IMR-90 (cell line): ENCODE results near the gene KCNJ16. TPM values are rescaled to one million over a fixed set of nuclear protein-coding genes. Genes with fewer than 3 reads are reported as not detected.

ENCODE experiments used
- ATAC-seq: fragments of 200-7000 bp; cut with Tn5 transposase; 2 replicates; pipeline ENCODE4 v1.9.1; 2020; ENCODE audit warnings: low read depth, mild to moderate bottlenecking, moderate library complexity
- BruUV-seq: library from RNA; stranded (reverse); fragments of 400-500 nt; replicated peaks from 2 replicates; lab custom pipeline; 2021; lab: Mats Ljungman, UMichigan
- CTCF ChIA-PET: fragments of 300-600 bp; formaldehyde crosslinking; extraction: SDS; loops from one replicate; lab custom pipeline; 2021; ENCODE audit warnings: antibody characterized with exemption; lab: Yijun Ruan, JAX
- POLR2A ChIA-PET: fragments of 300-600 bp; sonication (Branson Sonifier 250); formaldehyde crosslinking; loops from one replicate; lab custom pipeline; 2022; ENCODE audit warnings: antibody characterized with exemption; ENCODE audit not compliant: unreplicated experiment; lab: Charles Lee
- DNase-seq: peaks from one replicate; pipeline ENCODE4 v3.0.0; 2013
- H2AFZ ChIP-seq: replicated peaks from 2 replicates; pipeline ENCODE3; 2013; ENCODE audit warnings: low read length, mild to moderate bottlenecking; ENCODE audit not compliant: poor library complexity
- H2AK5ac ChIP-seq: 2 replicates; pipeline ENCODE4 v1.6.1; 2013; ENCODE audit warnings: low read depth, low read length, inconsistent platforms
- H2AK9ac ChIP-seq: replicated peaks from 2 replicates; pipeline ENCODE3; 2013; ENCODE audit warnings: mild to moderate bottlenecking, low read depth, low read length, moderate library complexity; ENCODE audit not compliant: poor library complexity
- H2BK120ac ChIP-seq: 2 replicates; pipeline ENCODE4 v1.6.1; 2013; ENCODE audit warnings: low read depth, low read length, inconsistent platforms
- H2BK15ac ChIP-seq: 3 replicates; pipeline ENCODE4 v1.6.1; 2013; ENCODE audit warnings: low read depth, low read length, inconsistent platforms
- H2BK20ac ChIP-seq: 2 replicates; pipeline ENCODE4 v1.6.1; 2013; ENCODE audit warnings: low read depth, mild to moderate bottlenecking, inconsistent platforms, low read length, moderate library complexity
- H2BK5ac ChIP-seq: 2 replicates; pipeline ENCODE4 v1.6.1; 2013; ENCODE audit warnings: mild to moderate bottlenecking, low read depth, low read length, inconsistent platforms; ENCODE audit not compliant: poor library complexity, severe bottlenecking
- H3K14ac ChIP-seq: replicated peaks from 2 replicates; pipeline ENCODE4 v1.6.1; 2013; ENCODE audit warnings: low read depth, low read length, inconsistent platforms
- H3K18ac ChIP-seq: 2 replicates; pipeline ENCODE4 v1.6.1; 2013; ENCODE audit warnings: low read depth, low read length, control low read depth
- H3K23ac ChIP-seq: 2 replicates; pipeline ENCODE4 v1.6.1; 2013; ENCODE audit warnings: low read depth, low read length, inconsistent platforms
- H3K27ac ChIP-seq: 2 replicates; pipeline ENCODE4 v1.5.1; 2013; ENCODE audit warnings: mild to moderate bottlenecking, control low read depth, low read length; ENCODE audit not compliant: insufficient read depth
- H3K27me3 ChIP-seq: 2 replicates; pipeline ENCODE4 v1.6.1; 2013; ENCODE audit warnings: low read length; ENCODE audit not compliant: control insufficient read depth, insufficient read depth
- H3K36me3 ChIP-seq: 2 replicates; pipeline ENCODE4 v1.6.1; 2013; ENCODE audit warnings: low read length, mixed read lengths; ENCODE audit not compliant: control insufficient read depth, insufficient read depth
- H3K4ac ChIP-seq: 2 replicates; pipeline ENCODE4 v1.6.1; 2013; ENCODE audit warnings: low read depth, low read length, inconsistent platforms
- H3K4me1 ChIP-seq: 2 replicates; pipeline ENCODE4 v1.6.1; 2013; ENCODE audit warnings: low read length, mixed read lengths; ENCODE audit not compliant: control insufficient read depth, insufficient read depth
- H3K4me2 ChIP-seq: 2 replicates; pipeline ENCODE4 v1.6.1; 2013; ENCODE audit warnings: low read depth, mild to moderate bottlenecking, control low read depth, low read length, moderate library complexity
- H3K4me3 ChIP-seq: 2 replicates; pipeline ENCODE4 v1.5.1; 2013; ENCODE audit warnings: low read depth, mild to moderate bottlenecking, control low read depth, low read length, moderate library complexity; ENCODE audit not compliant: insufficient read depth
- H3K56ac ChIP-seq: 2 replicates; pipeline ENCODE4 v1.6.1; 2013; ENCODE audit warnings: low read length, inconsistent platforms; ENCODE audit not compliant: insufficient read depth; ENCODE audit errors: extremely low read depth
- H3K79me1 ChIP-seq, 2 experiments: 2 replicates each; pipeline ENCODE4 v1.6.1; 2013; ENCODE audit warnings: low read length in 2 of 2, inconsistent platforms in 1 of 2, low read depth in 1 of 2
- H3K9ac ChIP-seq: 2 replicates; pipeline ENCODE4 v1.6.1; 2013; ENCODE audit warnings: low read depth, low read length, control low read depth
- H3K9me1 ChIP-seq: 2 replicates; pipeline ENCODE4 v1.6.1; 2013; ENCODE audit warnings: low read length, inconsistent platforms; ENCODE audit not compliant: insufficient read depth
- H3K9me3 ChIP-seq: 2 replicates; pipeline ENCODE4 v1.6.1; 2013; ENCODE audit warnings: low read length; ENCODE audit not compliant: control insufficient read depth, insufficient read depth
- H4K20me1 ChIP-seq: 2 replicates; pipeline ENCODE4 v1.6.1; 2013; ENCODE audit warnings: low read length, inconsistent platforms; ENCODE audit not compliant: insufficient read depth
- H4K5ac ChIP-seq: 2 replicates; pipeline ENCODE4 v1.6.1; 2013; ENCODE audit warnings: mild to moderate bottlenecking, low read depth, low read length, control low read depth
- H4K8ac ChIP-seq, 2 experiments: 2 replicates each; pipeline ENCODE4 v1.6.1; 2013; ENCODE audit warnings: low read depth in 2 of 2, low read length in 2 of 2, control low read depth in 1 of 2, inconsistent platforms in 1 of 2
- H4K91ac ChIP-seq: 2 replicates; pipeline ENCODE4 v1.6.1; 2013; ENCODE audit warnings: low read depth, low read length, inconsistent platforms; ENCODE audit not compliant: insufficient read depth
- CEBPB ChIP-seq: IDR thresholded peaks from 2 replicates; pipeline ENCODE4 v1.6.1; 2012; ENCODE audit warnings: low read depth, low read length, improper control_type of control experiment
- NFE2L2 ChIP-seq: fragments of 150-350 bp; IDR thresholded peaks from 2 replicates; pipeline ENCODE4 v1.6.1; 2016; ENCODE audit warnings: low read depth, mild to moderate bottlenecking, low read length
- WGBS, 2 experiments: methylation state at CpG; one replicate each; pipeline versions ENCODE4 v1.1.5 to v1.1.7; 2013; ENCODE audit warnings: missing lambda C conversion rate in 2 of 2; ENCODE audit not compliant: insufficient read length in 1 of 2; ENCODE audit errors: extremely low coverage in 2 of 2; 5-methylcytosine and 5-hydroxymethylcytosine counted together
- dilution Hi-C: fragments of 300-500 bp; cut with HindIII; formaldehyde crosslinking; loops from one replicate; pipeline ENCODE4 v1.14.3; 2018; ENCODE audit warnings: low sequenced_read_pairs; ENCODE audit not compliant: unreplicated experiment
- in situ Hi-C: fragments of 300-500 bp; cut with MboI; formaldehyde crosslinking; loops from 3 replicates; pipeline ENCODE4 v1.14.3; 2019; ENCODE audit warnings: low sequenced_read_pairs, inconsistent platforms, mixed read lengths
- intact Hi-C: fragments of 100-400 bp; cut with micrococcal nuclease; formaldehyde crosslinking; loops from 2 replicates; pipeline ENCODE4 v1.10.0; 2022
- polyA plus RNA-seq, 3 experiments: library from polyadenylated mRNA; depleted of rRNA; stranded (reverse); fragments of >200 nt; gene quantifications; 2 replicates each; pipeline ENCODE4 v1.2.3, GENCODE V29; 2012; ENCODE audit warnings: low replicate concordance in 1 of 3
- total RNA-seq: library from RNA; depleted of rRNA; stranded (reverse); fragments of >200 nt; gene quantifications from 2 replicates; pipeline ENCODE4 v1.2.3, GENCODE V29; 2012

Gene KCNJ16
- total and polyA plus RNA-seq, 2 of the 4 experiments (the other 2 are of a cell fraction): not detected

DNA sequence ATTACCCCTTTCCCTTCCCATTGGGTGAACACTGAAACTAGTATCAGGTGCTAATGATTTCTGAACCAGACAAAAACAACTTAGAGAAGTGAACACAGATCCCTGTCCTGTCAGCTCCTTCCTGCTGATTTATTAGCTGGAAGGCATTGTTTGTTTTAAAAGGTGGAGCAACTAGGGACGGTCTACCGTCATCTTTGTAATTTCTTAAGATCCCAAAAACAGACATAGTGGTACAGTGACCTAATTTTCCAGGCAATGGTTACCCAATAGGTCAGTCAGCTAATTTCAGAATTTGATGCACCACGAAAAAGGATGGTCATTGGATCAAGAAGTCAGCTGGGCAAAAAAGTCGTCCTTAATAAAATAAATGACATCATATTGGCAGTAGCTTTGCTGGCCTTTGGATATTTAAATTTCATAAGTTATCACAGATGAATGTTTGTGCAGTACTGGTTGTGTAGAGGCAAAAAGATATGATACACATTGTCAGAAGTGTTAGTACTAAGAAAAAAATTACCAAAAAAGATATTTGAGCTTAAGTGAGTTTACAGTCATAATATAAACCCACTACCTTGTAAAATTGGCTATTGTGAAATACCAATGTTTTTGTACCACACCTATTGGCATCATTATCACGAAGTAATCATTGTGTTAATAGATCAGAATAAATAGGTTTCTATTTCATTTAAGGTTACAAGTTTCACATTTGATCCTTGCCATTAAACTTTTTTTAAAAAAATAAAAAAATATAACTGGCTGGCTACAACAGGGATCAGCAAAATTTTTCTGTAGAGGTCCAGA, 27.2 kb upstream of the KCNJ16 start:
- Histone ChIP-seq H3K27me3 (no peaks in the 10 kb centered on the region), H3K27ac (no peak overlapping the region), H3K23ac (no peak overlapping the region), H2AK5ac (no peak overlapping the region), H3K4me1 (no peaks in the 10 kb centered on the region), H3K9ac (no peak overlapping the region), H2BK120ac (no peak overlapping the region), H2BK20ac (no peak overlapping the region), H3K18ac (no peak overlapping the region), H3K9me3 (no peaks in the 10 kb centered on the region), H3K36me3 (no peaks in the 10 kb centered on the region), H4K8ac (no peak overlapping the region), H3K14ac (no peak overlapping the region), H2BK15ac (no peak overlapping the region), H3K79me1 (no peaks in the 10 kb centered on the region), H2AK9ac (no peak overlapping the region), H4K20me1 (no peaks in the 10 kb centered on the region), H2BK5ac (no peak overlapping the region), H3K56ac (no peak overlapping the region), H3K4me3 (no peak overlapping the region), H4K91ac (no peak overlapping the region), H4K5ac (no peak overlapping the region), H2AFZ (no peak overlapping the region), H3K4me2 (no peak overlapping the region), H3K9me1 (no peaks in the 10 kb centered on the region), H3K4ac (no peak overlapping the region)
- in situ Hi-C loops (no loop called here), dilution Hi-C loops (no loop called here), intact Hi-C loops (no loop called here)
- BruUV-seq: no TSS peak
- no peak for TF ChIP-seq NFE2L2
- peak; percentile 56 for TF ChIP-seq CEBPB
- ATAC-seq (no peak), DNase-seq (no peak)
- CTCF ChIA-PET: no interaction called here
- POLR2A ChIA-PET: no interaction called here
- no CpG with 5 or more reads among the region's 5 CpGs for WGBS, 2 experiments
